Measurements from ENCODE around the gene NRL.

Gene NRL

GRCh38 chr14:24067133-24068082 lies 47.3 kb downstream of the NRL start:
- H2AFZ ChIP-seq (ENCODE audit: low read depth, low read length): no peak overlapping the region
- H3K27ac ChIP-seq (ENCODE audit: low read length): no peak overlapping the region
- H3K4me3 ChIP-seq (ENCODE audit: low read length): no peak overlapping the region
- no peaks in the 10 kb centered on the region for H3K36me3 ChIP-seq (replicated peaks; ENCODE audit: low read depth, low read length)
- no peak for TF ChIP-seq CTCF (IDR thresholded peaks at IDR 0.05; ENCODE audit: low read depth, low read length)
- TF ChIP-seq EZH2phosphoT487 (IDR thresholded peaks at IDR 0.05; ENCODE audit: low read depth): no peak
- H3K9ac ChIP-seq (ENCODE audit: low read length): no peak overlapping the region
- H4K20me1 ChIP-seq (ENCODE audit: insufficient read depth, low read length): no peaks in the 10 kb centered on the region
- no peak overlapping the region for H3K4me2 ChIP-seq (ENCODE audit: low read length)
- no peaks in the 10 kb centered on the region for H3K9me3 ChIP-seq (ENCODE audit: insufficient read depth, low read length)
- H3K4me1 ChIP-seq (ENCODE audit: low read length): no peaks in the 10 kb centered on the region
- no peaks in the 10 kb centered on the region for H3K79me2 ChIP-seq (ENCODE audit: low read length)
- no peaks in the 10 kb centered on the region for H3K27me3 ChIP-seq (ENCODE audit: low read depth, low read length)

DNA sequence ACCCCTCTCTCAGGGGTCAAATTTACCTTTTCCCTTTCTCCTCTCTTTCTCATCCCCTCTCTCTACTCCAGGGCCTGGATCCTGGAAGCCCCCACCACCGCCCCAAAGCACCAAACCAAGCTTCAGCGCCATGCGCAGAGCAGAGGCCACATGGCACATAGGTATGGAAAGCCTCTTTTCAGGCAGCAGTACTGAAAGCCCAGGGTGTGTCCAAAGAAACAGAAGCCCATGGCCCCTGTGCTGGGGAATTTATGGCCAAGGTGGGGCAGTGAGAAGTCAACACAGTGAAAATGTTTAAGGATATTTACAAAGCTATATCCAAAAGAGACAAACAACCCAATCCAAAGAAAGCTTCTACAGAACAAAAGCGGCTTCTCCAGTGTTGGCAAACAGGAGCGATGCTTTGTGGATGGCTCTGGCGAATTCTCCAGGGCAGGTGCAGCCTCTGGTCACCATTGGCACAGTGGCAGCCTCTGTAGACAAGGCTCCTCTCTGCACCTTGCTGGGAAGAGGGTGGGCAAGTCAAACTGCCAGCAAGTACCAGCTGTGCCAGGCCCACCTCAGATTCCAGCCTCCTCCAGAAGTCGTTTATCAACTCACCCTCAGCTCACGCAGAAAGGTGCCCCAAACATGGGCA lies 48.1 kb downstream of the NRL start:
- H3K4me2 ChIP-seq (ENCODE audit: low read length): no peak overlapping the region
- H4K20me1 ChIP-seq (ENCODE audit: insufficient read depth, low read length): no peaks in the 10 kb centered on the region
- no peak overlapping the region for H3K9ac ChIP-seq (ENCODE audit: low read length)
- no peak for TF ChIP-seq EZH2phosphoT487 (IDR thresholded peaks at IDR 0.05; ENCODE audit: low read depth)
- no peak for TF ChIP-seq CTCF (IDR thresholded peaks at IDR 0.05; ENCODE audit: low read depth, low read length)
- no peaks in the 10 kb centered on the region for H3K4me1 ChIP-seq (ENCODE audit: low read length)
- H3K36me3 ChIP-seq (replicated peaks; ENCODE audit: low read depth, low read length): no peaks in the 10 kb centered on the region
- no peaks in the 10 kb centered on the region for H3K9me3 ChIP-seq (ENCODE audit: insufficient read depth, low read length)
- H2AFZ ChIP-seq (ENCODE audit: low read depth, low read length): no peak overlapping the region
- no peaks in the 10 kb centered on the region for H3K79me2 ChIP-seq (ENCODE audit: low read length)
- no peak overlapping the region for H3K27ac ChIP-seq (ENCODE audit: low read length)
- no peak overlapping the region for H3K4me3 ChIP-seq (ENCODE audit: low read length)
- H3K27me3 ChIP-seq (ENCODE audit: low read depth, low read length): no peaks in the 10 kb centered on the region

DNA sequence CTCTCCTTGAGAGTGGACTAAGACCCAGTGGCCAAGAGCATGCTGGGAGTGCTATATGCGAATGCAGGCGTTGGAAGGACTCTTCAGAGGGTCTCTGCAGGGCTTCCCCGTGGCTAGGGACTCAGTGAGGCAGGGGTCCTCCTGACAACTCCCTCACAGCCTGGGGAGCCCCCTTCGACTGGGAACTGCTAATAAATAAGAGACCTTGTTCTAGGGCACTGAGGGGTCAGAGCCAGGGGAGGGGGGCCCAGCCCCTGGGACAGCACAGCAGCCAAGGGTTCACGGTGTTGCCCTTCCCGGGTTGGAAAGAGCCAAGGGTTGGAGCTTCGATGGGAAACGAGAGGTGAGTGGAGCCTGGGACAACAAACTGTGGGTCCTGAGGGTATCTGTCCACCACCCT lies 49.3 kb downstream of the NRL start:
- no peak overlapping the region for H3K27ac ChIP-seq (ENCODE audit: low read length)
- no peak overlapping the region for H2AFZ ChIP-seq (ENCODE audit: low read depth, low read length)
- no peaks in the 10 kb centered on the region for H3K79me2 ChIP-seq (ENCODE audit: low read length)
- H3K4me1 ChIP-seq (ENCODE audit: low read length): no peaks in the 10 kb centered on the region
- H3K4me3 ChIP-seq (ENCODE audit: low read length): no peak overlapping the region
- TF ChIP-seq CTCF (IDR thresholded peaks at IDR 0.05; ENCODE audit: low read depth, low read length) (no peak), EZH2phosphoT487 (IDR thresholded peaks at IDR 0.05; ENCODE audit: low read depth) (no peak)
- no peak overlapping the region for H3K4me2 ChIP-seq (ENCODE audit: low read length)
- no peaks in the 10 kb centered on the region for H3K27me3 ChIP-seq (ENCODE audit: low read depth, low read length)
- no peaks in the 10 kb centered on the region for H3K9me3 ChIP-seq (ENCODE audit: insufficient read depth, low read length)
- H4K20me1 ChIP-seq (ENCODE audit: insufficient read depth, low read length): no peaks in the 10 kb centered on the region
- H3K36me3 ChIP-seq (replicated peaks; ENCODE audit: low read depth, low read length): no peaks in the 10 kb centered on the region
- H3K9ac ChIP-seq (ENCODE audit: low read length): no peak overlapping the region

DNA sequence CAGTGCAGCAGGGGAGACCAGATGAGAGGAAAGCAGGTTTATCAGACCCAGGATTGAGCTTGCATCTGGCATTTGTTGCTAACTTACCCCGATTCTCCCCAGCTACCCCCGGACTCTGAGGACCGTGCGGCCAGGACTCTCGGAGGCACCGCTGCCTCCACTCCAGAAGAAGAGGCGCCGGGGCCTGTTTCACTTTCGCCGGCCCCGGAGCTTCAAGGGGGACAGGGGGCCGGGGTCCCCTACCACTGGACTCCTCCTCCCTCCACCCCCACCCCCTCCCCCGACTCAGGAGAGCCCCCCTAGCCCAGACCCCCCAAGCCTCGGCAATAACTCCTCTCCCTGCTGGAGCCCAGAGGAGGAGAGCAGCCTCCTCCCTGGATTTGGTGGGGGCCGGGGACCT lies 49.9 kb downstream of the NRL start:
- H3K9me3 ChIP-seq (ENCODE audit: insufficient read depth, low read length): no peaks in the 10 kb centered on the region
- no peaks in the 10 kb centered on the region for H4K20me1 ChIP-seq (ENCODE audit: insufficient read depth, low read length)
- H3K4me1 ChIP-seq (ENCODE audit: low read length): no peaks in the 10 kb centered on the region
- H3K79me2 ChIP-seq (ENCODE audit: low read length): no peaks in the 10 kb centered on the region
- no peak for TF ChIP-seq CTCF (IDR thresholded peaks at IDR 0.05; ENCODE audit: low read depth, low read length)
- H3K27ac ChIP-seq (ENCODE audit: low read length): no peak overlapping the region
- H3K36me3 ChIP-seq (replicated peaks; ENCODE audit: low read depth, low read length): no peaks in the 10 kb centered on the region
- H2AFZ ChIP-seq (ENCODE audit: low read depth, low read length): no peak overlapping the region
- no peak overlapping the region for H3K4me2 ChIP-seq (ENCODE audit: low read length)
- no peak overlapping the region for H3K9ac ChIP-seq (ENCODE audit: low read length)
- no peaks in the 10 kb centered on the region for H3K27me3 ChIP-seq (ENCODE audit: low read depth, low read length)
- H3K4me3 ChIP-seq (ENCODE audit: low read length): no peak overlapping the region
